HCT116 (cell line): Measurements from ENCODE around the gene CCL24. TPM values are rescaled to one million over a fixed set of nuclear protein-coding genes. Genes with fewer than 3 reads are reported as not detected.

Experiments
- ATAC-seq: fragments of 200-7000 bp; cut with Tn5 transposase; 2 replicates; pipeline ENCODE4 v1.9.1; 2020; ENCODE audit warnings: mild to moderate bottlenecking, moderate library complexity
- Bru-seq: library from RNA; stranded (reverse); fragments of 400-500 nt; gene quantifications from one replicate; lab custom pipeline; 2021; lab: Mats Ljungman, UMichigan
- BruChase-seq, 2 experiments: library from RNA; stranded (reverse); fragments of 400-500 nt; gene quantifications; one replicate each; lab custom pipeline; 2021; lab: Mats Ljungman, UMichigan
- BruUV-seq: library from RNA; stranded (reverse); fragments of 400-500 nt; replicated peaks from 2 replicates; lab custom pipeline; 2021; lab: Mats Ljungman, UMichigan
- CTCF ChIA-PET: fragments of 300-600 bp; sonication (Branson Sonifier 250); formaldehyde crosslinking; loops from one replicate; lab custom pipeline; 2021; ENCODE audit warnings: antibody characterized with exemption; lab: Charles Lee
- POLR2A ChIA-PET: fragments of 300-600, 350-600 bp; sonication (Branson Sonifier 250); formaldehyde crosslinking; loops from one replicate; lab custom pipeline; 2021; ENCODE audit warnings: antibody characterized with exemption; lab: Charles Lee
- RAD21 ChIA-PET, 2 experiments: fragments of 300-600 bp; sonication (Branson Sonifier 250); formaldehyde crosslinking; loops; one replicate each; lab custom pipeline; 2023; ENCODE audit warnings: low total read pairs in 2 of 2; ENCODE audit not compliant: uncharacterized antibody in 2 of 2, unreplicated experiment in 2 of 2, low non-redundant PET in 1 of 2; lab: Charles Lee
- DNase-seq: peaks from one replicate; pipeline ENCODE4 v3.0.0-alpha.2; 2010; ENCODE audit warnings: low read depth, low spot score
- H2AFZ ChIP-seq: fragments of 200-600 bp; shearing (Covaris generic), sonication (generic); 2 replicates; pipeline ENCODE4 v1.6.1; 2017; ENCODE audit warnings: low read depth, mixed run types, mixed read lengths, antibody characterized with exemption, low read length; ENCODE audit not compliant: poor library complexity, severe bottlenecking
- H3K27ac ChIP-seq: 2 replicates; pipeline ENCODE4 v1.5.1; 2012; ENCODE audit warnings: low read depth, low read length
- H3K27me3 ChIP-seq: fragments of 200-600 bp; sonication (generic); 2 replicates; pipeline ENCODE4 v1.6.1; 2016; ENCODE audit warnings: mixed run types, low read length, mixed read lengths; ENCODE audit not compliant: insufficient read depth
- H3K36me3 ChIP-seq, 2 experiments: fragments of 200-500 bp in 1 of 2; fragments of 200-600 bp in 1 of 2; sonication (Bioruptor generic) in 1 of 2; sonication (generic) in 1 of 2; 2 replicates each; pipeline versions ENCODE4 v1.5.1 to v1.6.1; 2014 to 2016; ENCODE audit warnings: low read length in 2 of 2, inconsistent platforms in 1 of 2, mixed read lengths in 1 of 2, mixed run types in 1 of 2; ENCODE audit not compliant: insufficient read depth in 2 of 2, control insufficient read depth in 1 of 2
- H3K4me1 ChIP-seq, 2 experiments: fragments of 200-600 bp in 1 of 2; sonication (generic) in 1 of 2; 2 replicates each; pipeline versions ENCODE4 v1.5.1 to v1.6.1; 2012 to 2017; ENCODE audit warnings: low read length in 2 of 2, inconsistent platforms in 1 of 2, mild to moderate bottlenecking in 1 of 2, mixed read lengths in 1 of 2, mixed run types in 1 of 2, moderate library complexity in 1 of 2; ENCODE audit not compliant: insufficient read depth in 2 of 2, control insufficient read depth in 1 of 2
- H3K4me2 ChIP-seq: fragments of 200-600 bp; sonication (generic); 2 replicates; pipeline ENCODE4 v1.6.1; 2017; ENCODE audit warnings: mixed run types, low read length, mixed read lengths
- H3K4me3 ChIP-seq, 2 experiments: fragments of 200-600 bp in 1 of 2; sonication (generic) in 1 of 2; replicated peaks in 1 of 2; 2 replicates each; pipeline ENCODE4 v1.5.1; 2011 to 2016; ENCODE audit warnings: low read length in 2 of 2, control low read depth in 1 of 2, low read depth in 1 of 2, mild to moderate bottlenecking in 1 of 2, mixed read lengths in 1 of 2, mixed run types in 1 of 2
- H3K79me2 ChIP-seq: fragments of 200-600 bp; sonication (generic); 2 replicates; pipeline ENCODE4 v1.6.1; 2017; ENCODE audit warnings: mild to moderate bottlenecking, mixed run types, low read length, moderate library complexity, mixed read lengths; ENCODE audit not compliant: insufficient read depth
- H3K9ac ChIP-seq: fragments of 200-600 bp; sonication (generic); 2 replicates; pipeline ENCODE4 v1.6.1; 2016; ENCODE audit warnings: low read length, mixed read lengths
- H3K9me2 ChIP-seq: fragments of 200-600 bp; sonication (generic), shearing (Covaris generic); 2 replicates; pipeline ENCODE4 v1.6.1; 2017; ENCODE audit warnings: mixed run types, mild to moderate bottlenecking, moderate library complexity; ENCODE audit not compliant: insufficient read depth
- H3K9me3 ChIP-seq, 2 experiments: fragments of 200-500 bp in 1 of 2; fragments of 200-600 bp in 1 of 2; sonication (Bioruptor generic) in 1 of 2; sonication (generic) in 1 of 2; 2 replicates each; pipeline ENCODE4 v1.6.1; 2014 to 2017; ENCODE audit warnings: low read length in 2 of 2, mixed read lengths in 2 of 2, inconsistent platforms in 1 of 2, low read depth in 1 of 2, mild to moderate bottlenecking in 1 of 2, mixed run types in 1 of 2, moderate library complexity in 1 of 2; ENCODE audit not compliant: control insufficient read depth in 1 of 2, insufficient read depth in 1 of 2
- H4K20me1 ChIP-seq: fragments of 200-600 bp; sonication (generic), shearing (Covaris generic); 2 replicates; pipeline ENCODE4 v1.6.1; 2017; ENCODE audit warnings: mixed run types, mild to moderate bottlenecking, moderate library complexity; ENCODE audit not compliant: insufficient read depth
- CBX3 ChIP-seq: IDR thresholded peaks from 2 replicates; pipeline ENCODE4 v1.6.1; 2012; ENCODE audit warnings: low read depth
- CTCF ChIP-seq, 3 experiments: fragments of 200-600 bp in 1 of 3; sonication (generic) in 1 of 3; IDR thresholded peaks in 2 of 3; conservative IDR thresholded peaks in 1 of 3; 2 replicates each; pipeline ENCODE4 v1.5.1; 2012 to 2017; ENCODE audit warnings: low read depth in 2 of 3, low read length in 2 of 3, antibody characterized with exemption in 1 of 3, borderline replicate concordance in 1 of 3, control low read depth in 1 of 3, mild to moderate bottlenecking in 1 of 3, mixed read lengths in 1 of 3, mixed run types in 1 of 3, moderate library complexity in 1 of 3; ENCODE audit not compliant: insufficient read depth in 1 of 3
- EGR1 ChIP-seq: IDR thresholded peaks from 2 replicates; pipeline ENCODE4 v1.6.1; 2012; ENCODE audit warnings: low read depth
- EZH2phosphoT487 ChIP-seq: fragments of 200-600 bp; IDR thresholded peaks from 2 replicates; pipeline ENCODE4 v1.6.1; 2018; ENCODE audit warnings: antibody characterized with exemption, borderline replicate concordance
- FOSL1 ChIP-seq: IDR thresholded peaks from 2 replicates; pipeline ENCODE4 v1.6.1; 2012; ENCODE audit warnings: low read depth
- JUND ChIP-seq: IDR thresholded peaks from 2 replicates; pipeline ENCODE4 v1.6.1; 2012
- MAX ChIP-seq: IDR thresholded peaks from 2 replicates; pipeline ENCODE4 v1.6.1; 2012
- POLR2A ChIP-seq: IDR thresholded peaks from 2 replicates; pipeline ENCODE4 v1.7.0; 2011; ENCODE audit warnings: borderline replicate concordance; ENCODE audit not compliant: insufficient read depth, insufficient read length; ENCODE audit errors: extremely low read depth
- POLR2AphosphoS5 ChIP-seq: IDR thresholded peaks from 2 replicates; pipeline ENCODE4 v1.6.1; 2011; ENCODE audit warnings: mild to moderate bottlenecking, low read depth, low read length, moderate library complexity
- RAD21 ChIP-seq: IDR thresholded peaks from 2 replicates; pipeline ENCODE4 v1.6.1; 2012; ENCODE audit warnings: low read depth, mild to moderate bottlenecking
- REST ChIP-seq: IDR thresholded peaks from 2 replicates; pipeline ENCODE4 v1.6.1; 2012; ENCODE audit warnings: low read depth
- SIN3A ChIP-seq: IDR thresholded peaks from 2 replicates; pipeline ENCODE4 v1.6.1; 2012; ENCODE audit warnings: low read depth
- SP1 ChIP-seq: IDR thresholded peaks from 2 replicates; pipeline ENCODE4 v1.6.1; 2012; ENCODE audit warnings: low read depth
- SRF ChIP-seq: IDR thresholded peaks from 2 replicates; pipeline ENCODE4 v1.6.1; 2012; ENCODE audit warnings: low read depth
- TCF7L2 ChIP-seq: IDR thresholded peaks from 2 replicates; pipeline ENCODE4 v1.7.0; 2011; ENCODE audit warnings: borderline replicate concordance, inconsistent platforms; ENCODE audit not compliant: insufficient read depth, insufficient read length; ENCODE audit errors: extremely low read depth
- ZBTB33 ChIP-seq: IDR thresholded peaks from 2 replicates; pipeline ENCODE4 v1.6.1; 2011; ENCODE audit warnings: mild to moderate bottlenecking, low read length, moderate library complexity; ENCODE audit not compliant: insufficient replicate concordance; ENCODE audit errors: extremely low read depth
- ZFX ChIP-seq: fragments of 450-650 bp; IDR thresholded peaks from 2 replicates; pipeline ENCODE4 v1.6.1; 2017
- ZNF274 ChIP-seq: fragments of 200-500 bp; sonication (Bioruptor generic); IDR thresholded peaks from 2 replicates; pipeline ENCODE4 v1.6.1; 2014; ENCODE audit warnings: mild to moderate bottlenecking, low read depth, low read length, inconsistent platforms
- intact Hi-C: fragments of 100-400 bp; cut with micrococcal nuclease; formaldehyde crosslinking; loops from 2 replicates; pipeline ENCODE4 v1.10.0; 2022
- long read RNA-seq: library from polyadenylated mRNA; unstranded; transcript quantifications from one replicate; pipeline ENCODE4 v2.0.0, GENCODE V29; 2021; ENCODE audit not compliant: unreplicated experiment
- polyA plus RNA-seq: library from polyadenylated mRNA; unstranded; fragments of >200 nt; gene quantifications from 2 replicates; pipeline ENCODE4 v1.2.1, GENCODE V29; 2012; ENCODE audit warnings: missing spikeins
- total RNA-seq: library from RNA; stranded (reverse); gene quantifications from one replicate; pipeline ENCODE4 v1.2.1, GENCODE V29; 2021; ENCODE audit not compliant: unreplicated experiment

The CCL24 gene
- not detected for total RNA-seq
- polyA plus RNA-seq = 0.11 TPM in 1 of 2 replicates, not detected in the other
- Bru-seq, nascent RNA = not detected
- percentile 4 among the genes with signal in this experiment for BruChase-seq, experiment 1, labeled RNA remaining after a 6-hour chase
- not detected for BruChase-seq, experiment 2, labeled RNA remaining after a 2-hour chase
- long read RNA-seq = 0 reads

- CTCF ChIA-PET = no interaction called here
- no peak within 1 kb of the TSS for H2AFZ ChIP-seq
- H3K4me2 ChIP-seq = no peak within 1 kb of the TSS
- no peak within 1 kb of the TSS for H3K4me3 ChIP-seq
- ATAC-seq = no peak
- H3K4me1 ChIP-seq = no peaks in the 10 kb centered on the region
- H4K20me1 ChIP-seq = no peaks in the 10 kb centered on the region
- no peak for DNase-seq
- RAD21 ChIA-PET = no interaction called here
- POLR2A ChIA-PET = interaction anchor here (0.9 kb wide), 1 partner anchor 22 kb away, joined by 3 read pairs; no protein-coding TSS in a partner anchor
- no TSS peak for BruUV-seq
- H3K9ac ChIP-seq = no peak within 1 kb of the TSS
- TF ChIP-seq FOSL1 = no peak
- no peak for TF ChIP-seq JUND
- TF ChIP-seq ZNF274 = no peak
- no peak for TF ChIP-seq SRF
- no peak for TF ChIP-seq MAX
- TF ChIP-seq CTCF (IDR thresholded peaks at IDR 0.05 in 2 of 3, conservative IDR thresholded peaks at IDR 0.05 in 1 of 3; ENCODE audit: borderline replicate concordance in 1 of 3, insufficient read depth in 1 of 3, low read depth in 2 of 3, low read length in 2 of 3) = no peak
- no peak for TF ChIP-seq POLR2A
- TF ChIP-seq RAD21 = no peak
- no peak for TF ChIP-seq EGR1
- no peak for TF ChIP-seq ZFX
- TF ChIP-seq REST = no peak
- no peak for TF ChIP-seq SP1
- no peak for TF ChIP-seq POLR2AphosphoS5
- TF ChIP-seq TCF7L2 = no peak
- TF ChIP-seq SIN3A = no peak
- TF ChIP-seq ZBTB33 = no peak
- TF ChIP-seq CBX3 = no peak
- no peak for TF ChIP-seq EZH2phosphoT487
- H3K36me3 ChIP-seq = no peaks in the 10 kb centered on the region
- H3K27me3 ChIP-seq = no peaks in the 10 kb centered on the region; the same call in 1 of the 2 replicates
- no peak within 1 kb of the TSS for H3K27ac ChIP-seq
- no peaks in the 10 kb centered on the region for H3K9me3 ChIP-seq
- intact Hi-C loops = no loop called here
- H3K79me2 ChIP-seq = no peaks in the 10 kb centered on the region
- no peaks in the 10 kb centered on the region for H3K9me2 ChIP-seq
Observed at GRCh38 chr7:75813781-75814236, at the start of gene CCL24. CCL24 (minus strand) TSS chr7:75813806; CDS start chr7:75813715, 91 bp downstream.
